ENCODE results near the gene RAPGEF4. TPM values are rescaled to one million over a fixed set of nuclear protein-coding genes. Genes with fewer than 3 reads are reported as not detected.

The RAPGEF4 gene
- total RNA-seq, 4 donors from 2014 or later: 3.6 to 12.0 (median 6.7) TPM

DNA sequence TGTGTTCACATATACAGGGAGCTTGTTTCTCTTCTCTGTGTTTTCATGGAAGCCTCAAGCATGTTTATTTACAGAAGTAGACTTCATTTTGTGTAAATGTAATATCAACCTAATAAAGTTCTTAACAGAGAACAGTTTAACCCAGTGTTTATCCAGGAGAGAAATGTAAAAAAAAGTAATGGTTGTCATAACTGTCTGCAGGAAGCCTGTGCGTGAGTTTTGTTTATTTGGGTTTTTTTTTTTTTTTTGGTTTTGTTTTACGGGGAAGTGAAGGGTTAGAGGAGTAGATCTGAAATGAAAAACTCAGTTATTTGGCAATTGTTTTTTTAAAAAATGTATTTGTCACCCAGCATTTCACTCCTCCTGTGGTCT, 124.7 kb downstream of the RAPGEF4 start:
- Histone ChIP-seq H3K4me1 (peaks cover 0 to 15% (median 5%) of the 10 kb centered on the region in 4 donors), H3K27me3 (no peaks in the 10 kb centered on the region), H3K9me3 (no peaks in the 10 kb centered on the region), H3K27ac (no peak overlapping the region), H3K4me3 (peak overlapping the region in 1 of 4 donors; percentile 23), H3K36me3 (no peaks in the 10 kb centered on the region)
- DNase-seq (ENCODE audit: low spot score in 2 of 2): no peak
- 46 to 61% methylated on average over 2 of the region's 2 CpGs for whole genome bisulfite sequencing, 2 donors
- TF ChIP-seq, protein P1, sequence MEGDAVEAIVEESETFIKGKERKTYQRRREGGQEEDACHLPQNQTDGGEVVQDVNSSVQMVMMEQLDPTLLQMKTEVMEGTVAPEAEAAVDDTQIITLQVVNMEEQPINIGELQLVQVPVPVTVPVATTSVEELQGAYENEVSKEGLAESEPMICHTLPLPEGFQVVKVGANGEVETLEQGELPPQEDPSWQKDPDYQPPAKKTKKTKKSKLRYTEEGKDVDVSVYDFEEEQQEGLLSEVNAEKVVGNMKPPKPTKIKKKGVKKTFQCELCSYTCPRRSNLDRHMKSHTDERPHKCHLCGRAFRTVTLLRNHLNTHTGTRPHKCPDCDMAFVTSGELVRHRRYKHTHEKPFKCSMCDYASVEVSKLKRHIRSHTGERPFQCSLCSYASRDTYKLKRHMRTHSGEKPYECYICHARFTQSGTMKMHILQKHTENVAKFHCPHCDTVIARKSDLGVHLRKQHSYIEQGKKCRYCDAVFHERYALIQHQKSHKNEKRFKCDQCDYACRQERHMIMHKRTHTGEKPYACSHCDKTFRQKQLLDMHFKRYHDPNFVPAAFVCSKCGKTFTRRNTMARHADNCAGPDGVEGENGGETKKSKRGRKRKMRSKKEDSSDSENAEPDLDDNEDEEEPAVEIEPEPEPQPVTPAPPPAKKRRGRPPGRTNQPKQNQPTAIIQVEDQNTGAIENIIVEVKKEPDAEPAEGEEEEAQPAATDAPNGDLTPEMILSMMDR (IDR thresholded peaks at IDR 0.05): no peak
- no peak for TF ChIP-seq POLR2A (IDR thresholded peaks at IDR 0.05)
- TF ChIP-seq EP300 (IDR thresholded peaks at IDR 0.05): no peak

DNA sequence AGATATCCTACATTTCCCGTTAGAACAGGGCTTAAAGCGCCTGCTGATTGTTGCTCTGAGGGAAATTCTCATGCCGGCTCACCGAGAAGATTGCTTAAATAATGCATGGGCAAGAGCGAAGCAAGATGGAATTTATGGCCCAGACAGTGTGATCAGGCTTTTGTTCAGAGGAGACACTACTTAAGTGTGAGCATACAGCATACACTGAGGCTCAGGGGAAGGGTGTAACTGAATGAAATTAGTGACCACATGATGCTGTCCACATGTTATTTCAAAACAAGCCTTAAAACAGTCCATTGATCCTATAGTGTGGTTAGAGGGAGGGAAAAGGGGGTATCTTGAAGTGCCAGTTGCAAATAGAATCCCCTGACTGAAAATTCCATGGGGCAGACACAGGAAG, 125.5 kb downstream of the RAPGEF4 start:
- no peak for DNase-seq (ENCODE audit: low spot score in 2 of 2)
- Histone ChIP-seq H3K9me3 (no peaks in the 10 kb centered on the region), H3K27ac (no peak overlapping the region), H3K36me3 (no peaks in the 10 kb centered on the region), H3K4me3 (no peak overlapping the region), H3K27me3 (no peaks in the 10 kb centered on the region), H3K4me1 (peaks cover 0 to 15% (median 5%) of the 10 kb centered on the region in 4 donors)
- 66 to 68% methylated on average over 5 of the region's 5 CpGs for WGBS, 2 donors
- TF ChIP-seq EP300 (IDR thresholded peaks at IDR 0.05) (no peak), POLR2A (IDR thresholded peaks at IDR 0.05) (no peak)
- TF ChIP-seq, protein P1 (IDR thresholded peaks at IDR 0.05): no peak

DNA sequence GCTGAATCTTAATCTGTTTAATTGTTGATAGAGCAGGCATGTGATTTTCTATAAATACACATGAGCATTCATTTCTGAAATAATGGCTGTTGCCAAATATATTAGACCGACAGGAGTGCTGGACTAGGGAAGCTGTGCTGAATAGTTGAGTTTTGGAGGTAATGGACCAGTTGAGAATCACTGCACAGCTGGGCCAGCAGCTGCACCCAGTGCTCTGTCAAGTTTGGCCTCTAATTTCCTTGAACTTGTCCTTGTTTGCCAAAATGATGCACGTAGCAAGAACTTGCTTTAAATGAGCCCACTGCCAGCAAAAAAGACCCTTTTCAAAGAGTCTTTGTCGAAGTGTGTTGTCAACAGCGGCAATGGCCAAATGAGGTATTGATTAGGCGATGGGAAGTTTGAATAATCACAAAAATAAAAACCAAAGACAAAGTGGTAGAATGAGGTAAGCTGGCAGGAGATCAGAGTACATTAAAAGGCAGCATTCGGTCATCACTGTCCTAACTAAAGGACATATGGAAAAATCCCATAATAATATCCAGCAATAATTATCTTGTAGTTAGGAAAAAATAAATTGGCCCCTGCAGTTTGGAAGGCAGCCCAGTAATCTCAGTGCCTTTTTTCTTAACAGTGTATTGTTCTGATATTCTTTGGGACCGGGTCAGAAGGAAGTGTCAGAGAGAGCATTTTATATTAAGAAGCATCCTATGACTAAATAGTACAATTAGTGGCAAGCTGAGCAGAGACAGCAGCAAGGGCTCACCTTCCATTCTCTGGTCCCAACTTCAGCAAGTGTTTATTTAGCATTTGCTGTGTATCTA, 126.2 kb downstream of the RAPGEF4 start:
- no peaks in the 10 kb centered on the region for H3K9me3 ChIP-seq
- H3K27me3 ChIP-seq: no peaks in the 10 kb centered on the region
- TF ChIP-seq, protein P1 (IDR thresholded peaks at IDR 0.05): no peak
- TF ChIP-seq EP300 (IDR thresholded peaks at IDR 0.05) (no peak), POLR2A (IDR thresholded peaks at IDR 0.05) (no peak)
- H3K36me3 ChIP-seq: no peaks in the 10 kb centered on the region
- peaks cover 0 to 15% (median 5%) of the 10 kb centered on the region in 4 donors for H3K4me1 ChIP-seq
- WGBS, 2 donors: 62 to 68% methylated on average over 7 of the region's 7 CpGs
- DNase-seq (ENCODE audit: low spot score in 2 of 2): no peak
- H3K27ac ChIP-seq: no peak overlapping the region
- no peak overlapping the region for H3K4me3 ChIP-seq

DNA sequence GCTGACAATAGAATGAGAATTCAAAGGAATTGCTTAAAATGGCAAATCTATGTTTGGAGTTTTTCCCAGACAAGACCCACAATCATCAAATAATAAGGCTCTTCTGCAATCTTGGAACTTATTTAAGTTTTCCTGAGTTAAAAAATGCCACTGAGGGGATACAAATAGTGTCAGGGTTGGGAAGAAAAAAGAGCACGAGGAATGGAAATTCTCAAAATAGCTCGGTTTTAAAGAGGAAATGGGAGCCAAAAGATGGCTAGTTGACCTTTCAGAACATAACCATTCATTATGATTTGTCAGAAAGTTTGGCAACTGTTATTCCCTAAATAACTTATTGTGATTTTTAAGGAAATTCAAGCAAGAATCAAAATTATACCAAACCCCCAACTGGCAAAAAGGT, 127.7 kb downstream of the RAPGEF4 start:
- H3K27ac ChIP-seq: no peak overlapping the region
- no peak overlapping the region for H3K4me3 ChIP-seq
- H3K9me3 ChIP-seq: no peaks in the 10 kb centered on the region
- H3K4me1 ChIP-seq: peaks cover 0 to 15% (median 5%) of the 10 kb centered on the region in 4 donors
- TF ChIP-seq POLR2A (IDR thresholded peaks at IDR 0.05): no peak
- TF ChIP-seq, protein P1 (IDR thresholded peaks at IDR 0.05): no peak
- TF ChIP-seq EP300 (IDR thresholded peaks at IDR 0.05): no peak
- H3K27me3 ChIP-seq: no peaks in the 10 kb centered on the region
- no peaks in the 10 kb centered on the region for H3K36me3 ChIP-seq
- WGBS, 2 donors: 7 to 13% methylated on average over 2 of the region's 2 CpGs
- no peak for DNase-seq (ENCODE audit: low spot score in 2 of 2)

DNA sequence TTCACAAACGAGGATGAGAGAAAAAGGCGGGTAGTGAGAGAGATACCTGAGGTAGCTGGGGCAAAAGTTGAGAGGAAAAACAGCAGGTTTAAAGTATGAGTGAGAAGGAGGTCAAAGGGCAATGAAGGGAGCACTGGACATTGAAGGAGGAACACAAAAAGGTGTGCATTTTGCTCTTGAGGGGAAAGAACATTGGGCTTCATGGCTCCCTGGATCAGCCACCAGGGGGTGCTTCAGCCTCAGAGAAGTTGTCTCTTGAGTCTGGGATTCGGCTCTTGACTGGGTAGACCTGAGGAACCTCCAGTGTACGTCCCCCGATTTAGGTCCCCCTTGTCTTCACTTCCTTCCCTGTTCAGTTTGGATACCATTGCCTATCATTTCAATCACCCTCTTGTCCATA, 128.5 kb downstream of the RAPGEF4 start:
- 61 to 62% methylated on average over 5 of the region's 5 CpGs for WGBS, 2 donors
- Histone ChIP-seq H3K36me3 (no peaks in the 10 kb centered on the region), H3K27ac (no peak overlapping the region), H3K4me3 (no peak overlapping the region), H3K4me1 (peaks cover 0 to 15% (median 5%) of the 10 kb centered on the region in 4 donors), H3K9me3 (no peaks in the 10 kb centered on the region), H3K27me3 (no peaks in the 10 kb centered on the region)
- TF ChIP-seq, protein P1 (IDR thresholded peaks at IDR 0.05): peak; percentile 34 to 65 (median 47)
- no peak for TF ChIP-seq POLR2A (IDR thresholded peaks at IDR 0.05)
- peak; percentile 19 to 56 for DNase-seq (ENCODE audit: low spot score in 2 of 2)

Measured in tibial nerve (tissue), 4 donors.